HepG2 (cell line): Measurements from ENCODE around the gene ALOXE3. TPM values are rescaled to one million over a fixed set of nuclear protein-coding genes. Genes with fewer than 3 reads are reported as not detected.

ENCODE experiments used
- CSRNP1 ChIP-seq: sonication (generic); formaldehyde crosslinking; IDR thresholded peaks from 2 replicates; pipeline ENCODE4 v1.8.1; 2023; ENCODE audit warnings: mild to moderate bottlenecking, missing genetic modification reagents
- HMGXB3 ChIP-seq: sonication (generic); formaldehyde crosslinking; IDR thresholded peaks from 2 replicates; pipeline ENCODE4 v1.4.0; 2020; ENCODE audit warnings: missing genetic modification reagents, borderline replicate concordance
- HOXD1 ChIP-seq: sonication (generic); formaldehyde crosslinking; IDR thresholded peaks from 2 replicates; pipeline ENCODE4 v1.5.0; 2020; ENCODE audit warnings: missing genetic modification reagents
- KDM6A ChIP-seq: IDR thresholded peaks from 2 replicates; pipeline ENCODE4 v1.6.1; 2016; ENCODE audit warnings: low read depth
- MED8 ChIP-seq: sonication (generic); formaldehyde crosslinking; IDR thresholded peaks from 2 replicates; pipeline ENCODE4 v1.8.1; 2023; ENCODE audit warnings: mild to moderate bottlenecking, missing genetic modification reagents; ENCODE audit not compliant: insufficient replicate concordance
- NCOR1 ChIP-seq: fragments of 200-600 bp; sonication (generic); IDR thresholded peaks from 2 replicates; pipeline ENCODE4 v1.7.0; 2017; ENCODE audit warnings: antibody characterized with exemption, low read length, borderline replicate concordance
- PRMT3 ChIP-seq: sonication (generic); formaldehyde crosslinking; IDR thresholded peaks from 2 replicates; pipeline ENCODE4 v1.8.1; 2022; ENCODE audit warnings: low read depth, mild to moderate bottlenecking, moderate library complexity, missing genetic modification reagents, borderline replicate concordance
- SP1 ChIP-seq, 2 experiments: fragments of 450-650 bp in 1 of 2; sonication (generic) in 1 of 2; formaldehyde crosslinking in 1 of 2; IDR thresholded peaks; 2 replicates each; pipeline versions ENCODE4 v1.4.0 to v1.6.1; 2016 to 2020; ENCODE audit warnings: missing genetic modification reagents in 1 of 2
- TCF7L2 ChIP-seq: IDR thresholded peaks from 2 replicates; pipeline ENCODE4 v1.6.1; 2011; ENCODE audit warnings: mild to moderate bottlenecking, low read depth, low read length, moderate library complexity
- ZFP91 ChIP-seq: sonication (generic); formaldehyde crosslinking; IDR thresholded peaks from 2 replicates; pipeline ENCODE4 v1.9.0; 2022; ENCODE audit warnings: missing genetic modification reagents, mild to moderate bottlenecking, borderline replicate concordance
- ZNF12 ChIP-seq: sonication (generic); formaldehyde crosslinking; IDR thresholded peaks from 2 replicates; pipeline ENCODE4 v1.5.0; 2020; ENCODE audit warnings: missing genetic modification reagents
- ZNF281 ChIP-seq: sonication (generic); formaldehyde crosslinking; IDR thresholded peaks from 2 replicates; pipeline ENCODE4 v1.4.0; 2020; ENCODE audit warnings: missing genetic modification reagents, borderline replicate concordance
- ZNF614 ChIP-seq: IDR thresholded peaks from 2 replicates; pipeline ENCODE4 v1.6.1; 2018; ENCODE audit warnings: missing biosample characterization, missing genetic modification reagents, inconsistent platforms, borderline replicate concordance
- ZNF652 ChIP-seq: IDR thresholded peaks from 2 replicates; pipeline ENCODE4 v1.6.1; 2016; ENCODE audit warnings: low read depth, borderline replicate concordance
- ZNF7 ChIP-seq: IDR thresholded peaks from 2 replicates; pipeline ENCODE4 v1.6.1; 2016; ENCODE audit warnings: missing biosample characterization, missing genetic modification reagents
- polyA plus RNA-seq, 8 experiments: library from polyadenylated mRNA; depleted of rRNA in 3 of 8; stranded (reverse) in 7 of 8; unstranded in 1 of 8; fragments of >200 nt; fragmentation: Illumina TruSeq in 4 of 8; extraction: Trizol in 4 of 8; gene quantifications; 2 replicates each; pipeline versions ENCODE4 v1.2.1 to v1.2.3, GENCODE V29; 2011 to 2016; ENCODE audit warnings: low read depth in 4 of 8, missing spikeins in 1 of 8, mixed read lengths in 1 of 8; ENCODE audit not compliant: insufficient read depth in 1 of 8
- total RNA-seq, 5 experiments: library from RNA; depleted of rRNA; stranded (reverse); fragments of >200 nt; fragmentation: Illumina TruSeq; extraction: Trizol; gene quantifications; 2 replicates each; pipeline ENCODE4 v1.2.3, GENCODE V29; 2016; ENCODE audit warnings: low read depth in 1 of 5

The ALOXE3 gene
- total and polyA plus RNA-seq, 2 of the 13 experiments (the other 11 are each of a cell fraction or from before 2014, with no cell fraction given): 0.07 TPM; not detected in 1

GRCh38 chr17:8056232-8056975 lies 61.9 kb downstream of the ALOXE3 start (continued):
- peak; percentile 31; the same call in 1 of the 2 replicates for TF ChIP-seq HMGXB3 (CRISPR knock-in tag)
- TF ChIP-seq KDM6A (CRISPR knock-in tag): peak; percentile 61
- TF ChIP-seq MED8 (CRISPR knock-in tag): peak; percentile 80
- peak; percentile 92 for TF ChIP-seq ZNF652 (CRISPR knock-in tag)
- 0 out of 2 replicates have a peak, but pooled peaks have one; percentile 51 for TF ChIP-seq HOXD1 (CRISPR knock-in tag)
- TF ChIP-seq ZFP91 (CRISPR knock-in tag): peak; percentile 73
- TF ChIP-seq NCOR1: peak; percentile 84
- TF ChIP-seq ZNF7 (CRISPR knock-in tag): no peak
- no peak for TF ChIP-seq PRMT3 (CRISPR knock-in tag)
- TF ChIP-seq ZNF12: 0 out of 2 replicates have a peak, but pooled peaks have one; percentile 16
- TF ChIP-seq SP1 (IDR thresholded peaks at IDR 0.05): no peak
- peak; percentile 39; the same call in 1 of the 2 replicates for TF ChIP-seq SP1 (CRISPR knock-in tag; IDR thresholded peaks at IDR 0.05)
- peak; percentile 47; the same call in 1 of the 2 replicates for TF ChIP-seq ZNF281 (CRISPR knock-in tag)
- TF ChIP-seq CSRNP1 (CRISPR knock-in tag): peak; percentile 48; the same call in 1 of the 2 replicates
- TF ChIP-seq TCF7L2: peak; percentile 95
- TF ChIP-seq ZNF614: 0 out of 2 replicates have a peak, but pooled peaks have one; percentile 34
